Keratinocyte (primary cell): ENCODE results near the gene LLGL1.

Experiments
- EZH2 ChIP-seq: IDR thresholded peaks from one replicate; pipeline ENCODE4 v1.6.1; 2012; ENCODE audit warnings: inconsistent platforms, mild to moderate bottlenecking, low read length, moderate library complexity
- TF ChIP-seq, protein P1 (sequence below), 3 experiments: IDR thresholded peaks in 1 of 3; conservative IDR thresholded peaks in 1 of 3; optimal IDR thresholded peaks in 1 of 3; 2 replicates in 2 of 3; 3 replicates in 1 of 3; pipeline versions ENCODE3 to v1.5.1; 2011; ENCODE audit warnings: low read length in 3 of 3, mild to moderate bottlenecking in 3 of 3, moderate library complexity in 2 of 3, control low read depth in 1 of 3, inconsistent platforms in 1 of 3; ENCODE audit not compliant: insufficient read depth in 2 of 3; ENCODE audit errors: extremely low read depth in 1 of 3

DNA sequence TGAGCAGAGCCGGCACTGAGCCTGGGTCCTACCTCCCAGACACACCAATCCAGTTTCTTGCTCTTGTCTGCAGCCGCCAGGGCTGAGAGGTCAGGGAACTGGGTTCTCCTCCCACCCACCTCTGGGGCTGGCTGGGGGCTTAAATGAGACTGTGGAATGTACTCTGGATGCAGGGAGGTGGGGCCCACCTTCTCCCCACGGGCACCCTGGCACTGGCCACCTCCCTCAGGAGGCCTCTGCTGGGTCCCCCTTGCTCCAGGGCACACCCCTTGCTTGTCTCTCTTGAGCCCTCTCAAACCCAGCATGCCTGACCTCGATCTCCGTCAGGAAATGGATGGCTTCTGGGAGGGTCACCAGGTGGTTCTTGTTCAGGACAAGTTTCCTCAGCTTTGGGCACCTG, 26.7 kb downstream of the LLGL1 start:
- TF ChIP-seq, protein P1, sequence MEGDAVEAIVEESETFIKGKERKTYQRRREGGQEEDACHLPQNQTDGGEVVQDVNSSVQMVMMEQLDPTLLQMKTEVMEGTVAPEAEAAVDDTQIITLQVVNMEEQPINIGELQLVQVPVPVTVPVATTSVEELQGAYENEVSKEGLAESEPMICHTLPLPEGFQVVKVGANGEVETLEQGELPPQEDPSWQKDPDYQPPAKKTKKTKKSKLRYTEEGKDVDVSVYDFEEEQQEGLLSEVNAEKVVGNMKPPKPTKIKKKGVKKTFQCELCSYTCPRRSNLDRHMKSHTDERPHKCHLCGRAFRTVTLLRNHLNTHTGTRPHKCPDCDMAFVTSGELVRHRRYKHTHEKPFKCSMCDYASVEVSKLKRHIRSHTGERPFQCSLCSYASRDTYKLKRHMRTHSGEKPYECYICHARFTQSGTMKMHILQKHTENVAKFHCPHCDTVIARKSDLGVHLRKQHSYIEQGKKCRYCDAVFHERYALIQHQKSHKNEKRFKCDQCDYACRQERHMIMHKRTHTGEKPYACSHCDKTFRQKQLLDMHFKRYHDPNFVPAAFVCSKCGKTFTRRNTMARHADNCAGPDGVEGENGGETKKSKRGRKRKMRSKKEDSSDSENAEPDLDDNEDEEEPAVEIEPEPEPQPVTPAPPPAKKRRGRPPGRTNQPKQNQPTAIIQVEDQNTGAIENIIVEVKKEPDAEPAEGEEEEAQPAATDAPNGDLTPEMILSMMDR (optimal IDR thresholded peaks at IDR 0.05 in 1 of 3, IDR thresholded peaks at IDR 0.05 in 1 of 3, conservative IDR thresholded peaks at IDR 0.05 in 1 of 3; ENCODE audit: extremely low read depth in 1 of 3, insufficient read depth in 2 of 3, low read length in 3 of 3): no peak
- no peak for TF ChIP-seq EZH2
